ENCODE measurements around the gene BRD2.

The BRD2 gene

DNA sequence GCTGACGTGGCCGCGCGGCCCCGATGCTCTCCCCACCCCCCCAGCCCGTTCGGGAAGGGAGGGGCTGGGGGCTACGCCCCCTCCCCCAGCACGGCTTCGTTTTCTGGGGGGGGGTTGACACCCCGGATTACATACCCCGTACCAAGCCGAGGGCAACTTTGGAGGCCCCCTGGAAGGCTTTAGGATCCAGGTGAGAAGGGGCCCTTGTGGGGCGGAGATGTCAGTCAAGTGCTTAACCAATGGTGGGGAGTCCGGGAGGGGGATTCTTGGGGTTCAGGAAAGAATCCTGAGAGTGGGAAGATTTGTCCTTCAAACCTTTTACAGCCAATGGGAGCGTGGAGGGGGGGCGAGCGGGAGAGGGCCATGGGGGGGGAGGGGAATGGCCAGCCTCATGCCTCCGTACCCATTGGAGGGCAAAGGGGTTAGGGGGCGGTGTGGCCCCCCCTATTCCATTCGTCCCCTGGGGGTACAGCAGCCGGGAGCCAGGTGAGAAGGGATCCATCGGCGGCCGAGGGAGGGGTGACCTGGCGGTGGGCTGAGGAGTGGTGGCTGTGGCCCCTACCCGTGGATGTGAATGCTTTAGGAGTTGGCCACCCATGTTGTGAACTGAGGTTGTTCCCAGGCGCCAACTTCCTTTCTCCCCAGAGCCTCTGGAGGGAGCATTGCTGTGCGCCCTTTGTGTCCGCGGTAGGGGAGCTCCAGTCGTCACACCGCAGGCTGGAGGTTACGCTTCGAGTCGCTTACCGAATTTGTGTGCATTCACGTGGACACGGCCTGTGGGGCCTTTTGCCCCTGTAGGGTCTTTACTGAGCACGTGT is 682 bp downstream of the BRD2 start:
- peak; percentile 85 to 94 for DNase-seq (ENCODE audit: low read depth in 2 of 2)
- TF ChIP-seq, protein P1, sequence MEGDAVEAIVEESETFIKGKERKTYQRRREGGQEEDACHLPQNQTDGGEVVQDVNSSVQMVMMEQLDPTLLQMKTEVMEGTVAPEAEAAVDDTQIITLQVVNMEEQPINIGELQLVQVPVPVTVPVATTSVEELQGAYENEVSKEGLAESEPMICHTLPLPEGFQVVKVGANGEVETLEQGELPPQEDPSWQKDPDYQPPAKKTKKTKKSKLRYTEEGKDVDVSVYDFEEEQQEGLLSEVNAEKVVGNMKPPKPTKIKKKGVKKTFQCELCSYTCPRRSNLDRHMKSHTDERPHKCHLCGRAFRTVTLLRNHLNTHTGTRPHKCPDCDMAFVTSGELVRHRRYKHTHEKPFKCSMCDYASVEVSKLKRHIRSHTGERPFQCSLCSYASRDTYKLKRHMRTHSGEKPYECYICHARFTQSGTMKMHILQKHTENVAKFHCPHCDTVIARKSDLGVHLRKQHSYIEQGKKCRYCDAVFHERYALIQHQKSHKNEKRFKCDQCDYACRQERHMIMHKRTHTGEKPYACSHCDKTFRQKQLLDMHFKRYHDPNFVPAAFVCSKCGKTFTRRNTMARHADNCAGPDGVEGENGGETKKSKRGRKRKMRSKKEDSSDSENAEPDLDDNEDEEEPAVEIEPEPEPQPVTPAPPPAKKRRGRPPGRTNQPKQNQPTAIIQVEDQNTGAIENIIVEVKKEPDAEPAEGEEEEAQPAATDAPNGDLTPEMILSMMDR (IDR thresholded peaks at IDR 0.05; ENCODE audit: low read depth, low read length): peak; percentile 25
- H3K4me3 ChIP-seq (replicated peaks in 1 of 2; ENCODE audit: low read depth in 2 of 2, low read length in 2 of 2): peak overlapping the region; percentile 78 to 82

DNA sequence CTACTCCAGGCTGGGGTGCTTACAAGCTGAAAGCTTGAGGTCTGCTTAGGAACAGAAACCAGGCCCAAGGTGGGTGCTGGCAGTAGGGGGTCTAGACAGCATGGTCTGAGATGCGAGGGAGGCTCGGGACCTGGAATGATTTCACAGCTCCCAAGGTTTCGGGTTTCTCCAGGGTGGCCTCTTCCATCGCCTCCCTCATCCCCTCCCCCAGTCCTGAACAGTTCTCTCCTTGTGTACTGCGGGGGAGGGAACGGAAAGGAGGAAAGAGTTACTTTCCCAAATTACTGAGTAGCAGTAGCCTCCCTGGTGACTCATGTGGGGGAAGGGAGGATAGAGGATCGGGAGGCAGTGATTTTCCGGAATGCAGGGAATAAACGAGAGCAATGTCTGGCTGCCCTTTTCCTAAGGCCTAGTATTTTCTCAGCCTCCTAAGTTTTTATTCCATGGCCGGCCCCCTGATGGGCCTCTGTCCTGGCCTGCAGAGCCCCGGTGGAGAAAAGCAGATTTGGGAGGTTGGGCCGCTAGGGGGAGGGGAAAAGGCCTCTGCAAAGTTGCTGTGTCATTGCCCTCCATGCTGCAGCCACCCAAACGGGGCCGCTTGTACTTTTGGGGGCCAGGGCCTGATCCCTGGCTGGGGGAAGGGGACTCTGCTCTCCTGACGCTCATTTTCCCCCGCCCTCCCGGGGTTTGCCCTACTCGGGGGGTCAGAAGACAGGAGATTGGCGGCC is 1.5 kb downstream of the BRD2 start:
- peak; percentile 97 to 98 for DNase-seq (ENCODE audit: low read depth in 2 of 2)
- H3K4me3 ChIP-seq (replicated peaks in 1 of 2; ENCODE audit: low read depth in 2 of 2, low read length in 2 of 2): peak overlapping the region; percentile 78 to 82
- TF ChIP-seq, protein P1 (IDR thresholded peaks at IDR 0.05; ENCODE audit: low read depth, low read length): peak; percentile 18

- peak overlapping the region; percentile 78 to 82 for H3K4me3 ChIP-seq (replicated peaks in 1 of 2; ENCODE audit: low read depth in 2 of 2, low read length in 2 of 2)
- TF ChIP-seq, protein P1 (IDR thresholded peaks at IDR 0.05; ENCODE audit: low read depth, low read length): no peak
- peak; percentile 94 to 97 for DNase-seq (ENCODE audit: low read depth in 2 of 2)
Observed at GRCh38 chr6:32970413-32971241, 2.2 kb downstream of the BRD2 start.

DNA sequence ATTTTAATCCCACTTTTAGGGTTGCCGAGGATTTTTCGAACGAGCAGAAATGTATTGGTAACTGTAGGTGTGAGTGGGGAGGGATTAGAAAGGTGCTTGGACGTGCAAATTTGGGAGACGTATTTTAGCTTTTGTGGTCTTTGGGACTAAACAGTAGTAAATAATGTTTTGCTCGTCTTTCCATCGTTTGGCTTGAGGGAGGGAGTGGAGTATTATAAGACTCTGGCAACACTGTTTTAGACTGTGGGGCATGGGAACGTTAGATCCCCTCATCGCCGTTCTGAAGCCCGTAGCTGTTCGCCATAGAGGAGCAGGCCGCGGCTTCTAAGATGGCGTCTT is 2.8 kb downstream of the BRD2 start:
- TF ChIP-seq, protein P1 (IDR thresholded peaks at IDR 0.05; ENCODE audit: low read depth, low read length): no peak
- no peak for DNase-seq (ENCODE audit: low read depth in 2 of 2)
- H3K4me3 ChIP-seq (replicated peaks in 1 of 2; ENCODE audit: low read depth in 2 of 2, low read length in 2 of 2): peak overlapping the region; percentile 78 to 82

GRCh38 chr6:32971581-32972352 is 3.4 kb downstream of the BRD2 start:
- TF ChIP-seq, protein P1 (IDR thresholded peaks at IDR 0.05; ENCODE audit: low read depth, low read length): no peak
- peak; percentile 100 for DNase-seq (ENCODE audit: low read depth in 2 of 2)
- peak overlapping the region; percentile 96 for H3K4me3 ChIP-seq (replicated peaks in 1 of 2; ENCODE audit: low read depth in 2 of 2, low read length in 2 of 2)
